ENCODE data around the gene ANGPTL4. TPM values are rescaled to one million over a fixed set of nuclear protein-coding genes. Genes with fewer than 3 reads are reported as not detected.

Gene ANGPTL4
- total RNA-seq, 1 donor from 2014 or later: not detected

DNA sequence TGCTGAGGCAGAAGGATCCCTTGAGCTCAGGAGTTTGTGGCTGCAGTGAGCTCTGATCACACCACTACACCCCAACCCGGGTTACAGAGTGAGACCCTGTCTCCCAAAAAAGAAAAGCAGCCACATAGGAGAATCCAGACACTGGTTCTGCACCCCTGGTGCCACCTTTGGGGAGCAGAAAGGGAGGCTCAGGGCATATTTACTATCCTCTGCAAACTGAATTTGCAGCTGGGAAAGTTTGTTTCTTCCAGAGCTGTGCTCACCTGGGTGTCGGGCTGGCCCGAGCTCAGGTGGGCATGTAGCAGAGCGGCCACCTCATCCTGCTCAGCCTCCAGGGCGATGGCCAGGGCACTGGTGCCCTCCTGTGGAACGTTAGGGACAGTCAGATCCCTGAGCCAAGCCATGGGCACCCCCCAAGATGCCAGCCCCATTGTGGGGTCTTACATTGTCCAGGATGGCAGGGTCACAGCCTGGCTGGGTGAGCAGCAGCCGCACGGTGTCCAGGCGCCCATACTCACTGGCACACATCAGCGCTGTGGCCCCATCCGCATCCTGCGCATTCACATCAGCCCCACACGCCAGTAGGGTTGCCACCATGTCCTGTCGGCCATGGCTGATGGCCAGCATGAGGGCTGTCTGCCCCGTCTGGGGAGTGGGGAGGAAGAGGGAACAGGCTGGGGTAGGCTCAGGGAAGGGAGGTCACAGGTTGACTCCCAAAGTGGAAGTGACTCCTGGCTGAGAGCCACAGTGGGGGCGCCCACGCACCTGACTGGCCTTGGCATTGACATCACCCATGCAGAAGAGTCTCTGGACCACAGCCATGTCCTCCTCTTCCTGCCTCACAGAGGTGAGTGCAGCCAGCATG is 39.5 kb upstream of the ANGPTL4 start:
- Histone ChIP-seq H3K4me3 (no peak overlapping the region), H3K27ac (no peak overlapping the region), H3F3A (ENCODE audit: low read depth) (peaks cover 26% of the 10 kb centered on the region), H2AFZ (replicated peaks) (no peak overlapping the region), H3K27me3 (peaks cover under 1% of the 10 kb centered on the region), H3K79me2 (ENCODE audit: low read depth) (peaks cover 41% of the 10 kb centered on the region), H3K9me3 (ENCODE audit: low read depth) (no peaks in the 10 kb centered on the region), H3K9ac (no peak overlapping the region), H3K36me3 (no peaks in the 10 kb centered on the region), H4K20me1 (ENCODE audit: low read depth) (peaks cover 23% of the 10 kb centered on the region), H3K4me2 (no peak overlapping the region), H3K4me1 (peaks cover 15% of the 10 kb centered on the region)
- H3K4me1 Mint-ChIP-seq: peaks cover 19% of the 10 kb centered on the region
- no peaks in the 10 kb centered on the region for H3K9me3 Mint-ChIP-seq
- no peak for DNase-seq (ENCODE audit: low spot score)
- TF ChIP-seq, protein P1, sequence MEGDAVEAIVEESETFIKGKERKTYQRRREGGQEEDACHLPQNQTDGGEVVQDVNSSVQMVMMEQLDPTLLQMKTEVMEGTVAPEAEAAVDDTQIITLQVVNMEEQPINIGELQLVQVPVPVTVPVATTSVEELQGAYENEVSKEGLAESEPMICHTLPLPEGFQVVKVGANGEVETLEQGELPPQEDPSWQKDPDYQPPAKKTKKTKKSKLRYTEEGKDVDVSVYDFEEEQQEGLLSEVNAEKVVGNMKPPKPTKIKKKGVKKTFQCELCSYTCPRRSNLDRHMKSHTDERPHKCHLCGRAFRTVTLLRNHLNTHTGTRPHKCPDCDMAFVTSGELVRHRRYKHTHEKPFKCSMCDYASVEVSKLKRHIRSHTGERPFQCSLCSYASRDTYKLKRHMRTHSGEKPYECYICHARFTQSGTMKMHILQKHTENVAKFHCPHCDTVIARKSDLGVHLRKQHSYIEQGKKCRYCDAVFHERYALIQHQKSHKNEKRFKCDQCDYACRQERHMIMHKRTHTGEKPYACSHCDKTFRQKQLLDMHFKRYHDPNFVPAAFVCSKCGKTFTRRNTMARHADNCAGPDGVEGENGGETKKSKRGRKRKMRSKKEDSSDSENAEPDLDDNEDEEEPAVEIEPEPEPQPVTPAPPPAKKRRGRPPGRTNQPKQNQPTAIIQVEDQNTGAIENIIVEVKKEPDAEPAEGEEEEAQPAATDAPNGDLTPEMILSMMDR (IDR thresholded peaks at IDR 0.05): peak; percentile 7
- no peak for TF ChIP-seq EZH2phosphoT487 (IDR thresholded peaks at IDR 0.05)
- no peak overlapping the region for H3K4me3 Mint-ChIP-seq
- H3K27me3 Mint-ChIP-seq (ENCODE audit: insufficient read depth, low read depth): peaks cover 10% of the 10 kb centered on the region
- peaks cover 4% of the 10 kb centered on the region for H3K36me3 Mint-ChIP-seq
- no peak overlapping the region for H3K27ac Mint-ChIP-seq

DNA sequence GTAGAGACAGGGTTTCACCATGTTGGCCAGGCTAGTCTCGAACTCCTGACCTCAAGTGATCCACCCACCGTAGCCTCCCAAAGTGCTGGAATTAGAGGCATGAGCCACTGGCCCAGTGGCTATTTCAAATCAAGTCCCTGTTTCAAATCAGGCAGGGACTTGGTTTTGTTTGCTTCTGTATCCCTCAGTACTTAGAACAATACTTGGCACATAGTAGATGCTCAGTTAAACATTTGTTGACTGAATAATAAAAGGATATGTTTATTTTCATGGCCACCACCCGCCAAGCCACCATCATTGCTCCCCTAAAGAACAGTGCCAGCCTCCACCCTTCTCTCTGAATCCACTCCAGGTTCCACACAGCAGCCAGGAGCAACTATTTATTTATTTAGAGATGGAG is 38.5 kb upstream of the ANGPTL4 start:
- H3K9ac ChIP-seq: no peak overlapping the region

DNA sequence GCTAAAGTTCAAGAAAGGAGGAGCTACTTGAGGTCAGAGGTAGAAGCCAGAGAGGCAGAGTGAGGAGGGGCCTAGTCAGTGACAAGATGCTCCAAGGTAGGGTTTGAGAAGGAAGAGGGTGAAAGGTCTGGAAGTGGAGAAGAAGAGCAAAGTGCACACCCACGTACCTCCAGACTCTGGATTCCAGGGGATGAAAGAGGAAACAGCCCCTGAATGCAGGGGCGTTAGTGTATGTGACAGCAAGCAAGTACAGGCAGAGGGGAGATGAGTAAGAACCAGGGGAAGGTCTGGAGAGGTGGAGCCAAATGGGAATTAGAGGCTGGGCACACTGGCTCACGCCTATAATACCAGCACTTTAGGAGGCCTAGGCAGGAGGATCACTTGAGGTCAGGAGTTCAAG is 34.0 kb upstream of the ANGPTL4 start:
- H2AFZ ChIP-seq (replicated peaks): no peak overlapping the region
- peaks cover 48% of the 10 kb centered on the region for H3K27me3 ChIP-seq
- no peak overlapping the region for H3K4me3 ChIP-seq
- peaks cover 4% of the 10 kb centered on the region for H3F3A ChIP-seq (ENCODE audit: low read depth)
- H3K4me1 ChIP-seq: peaks cover 9% of the 10 kb centered on the region
- H3K27ac ChIP-seq: no peak overlapping the region
- Mint-ChIP-seq H3K27me3 (ENCODE audit: insufficient read depth, low read depth) (peaks cover 37% of the 10 kb centered on the region), H3K27ac (no peak overlapping the region), H3K4me3 (no peak overlapping the region), H3K36me3 (no peaks in the 10 kb centered on the region), H3K4me1 (no peaks in the 10 kb centered on the region), H3K9me3 (no peaks in the 10 kb centered on the region)
- no peak overlapping the region for H3K4me2 ChIP-seq
- no peaks in the 10 kb centered on the region for H3K79me2 ChIP-seq (ENCODE audit: low read depth)
- H3K36me3 ChIP-seq: no peaks in the 10 kb centered on the region
- no peak for DNase-seq (ENCODE audit: low spot score)
- peaks cover 16% of the 10 kb centered on the region for H4K20me1 ChIP-seq (ENCODE audit: low read depth)
- no peak overlapping the region for H3K9ac ChIP-seq
- TF ChIP-seq EZH2phosphoT487 (IDR thresholded peaks at IDR 0.05): no peak
- H3K9me3 ChIP-seq (ENCODE audit: low read depth): no peaks in the 10 kb centered on the region

More for the DNA sequence above, 38.5 kb upstream of the ANGPTL4 start:
- Mint-ChIP-seq H3K27me3 (ENCODE audit: insufficient read depth, low read depth) (peaks cover 14% of the 10 kb centered on the region), H3K27ac (no peak overlapping the region), H3K4me3 (no peak overlapping the region), H3K4me1 (peaks cover 11% of the 10 kb centered on the region), H3K9me3 (no peaks in the 10 kb centered on the region), H3K36me3 (peaks cover 4% of the 10 kb centered on the region)
- Histone ChIP-seq H4K20me1 (ENCODE audit: low read depth) (peaks cover 23% of the 10 kb centered on the region), H3K36me3 (no peaks in the 10 kb centered on the region), H2AFZ (replicated peaks) (no peak overlapping the region), H3K27ac (no peak overlapping the region), H3K9me3 (ENCODE audit: low read depth) (no peaks in the 10 kb centered on the region), H3K79me2 (ENCODE audit: low read depth) (peaks cover 30% of the 10 kb centered on the region), H3K4me2 (no peak overlapping the region), H3K4me3 (no peak overlapping the region), H3K27me3 (peaks cover 4% of the 10 kb centered on the region), H3F3A (ENCODE audit: low read depth) (peaks cover 26% of the 10 kb centered on the region), H3K4me1 (peaks cover 9% of the 10 kb centered on the region)
- TF ChIP-seq EZH2 (IDR thresholded peaks at IDR 0.05): no peak
- TF ChIP-seq, protein P1 (IDR thresholded peaks at IDR 0.05): no peak
- no peak for TF ChIP-seq EZH2phosphoT487 (IDR thresholded peaks at IDR 0.05)
- no peak for DNase-seq (ENCODE audit: low spot score)

DNA sequence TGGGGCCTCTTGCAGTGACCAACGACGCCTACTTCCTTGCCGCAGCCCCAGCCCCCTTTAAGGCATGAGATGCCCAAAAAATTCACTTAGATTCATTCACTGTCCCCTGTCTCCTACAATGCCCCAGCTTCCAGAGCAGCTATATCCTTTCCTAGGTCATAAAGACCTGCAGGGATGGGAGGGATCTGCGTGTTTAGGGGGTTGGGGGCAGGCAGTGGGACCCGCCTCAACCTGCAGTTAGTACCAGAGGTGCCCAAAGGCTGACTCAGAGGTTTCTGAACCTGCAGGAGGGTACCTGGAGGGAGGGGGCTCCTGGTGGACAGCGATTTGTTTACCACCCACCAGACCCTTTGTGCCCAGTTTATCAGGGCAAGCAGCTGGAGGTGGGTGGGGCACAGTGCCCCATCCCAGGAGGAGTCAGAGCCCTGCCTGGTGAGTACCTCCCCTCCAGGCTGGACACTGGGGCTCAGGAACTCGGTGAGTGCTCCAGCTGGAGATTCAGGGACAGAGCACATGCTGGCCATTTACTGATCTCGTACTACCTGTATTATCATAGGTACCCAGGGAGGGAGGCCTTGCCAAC is 32.6 kb upstream of the ANGPTL4 start:
- H4K20me1 ChIP-seq (ENCODE audit: low read depth): peaks cover 19% of the 10 kb centered on the region
- TF ChIP-seq, protein P1 (IDR thresholded peaks at IDR 0.05): no peak
- no peak for TF ChIP-seq EZH2 (IDR thresholded peaks at IDR 0.05)
- no peak for TF ChIP-seq EZH2phosphoT487 (IDR thresholded peaks at IDR 0.05)
- no peaks in the 10 kb centered on the region for H3K9me3 ChIP-seq (ENCODE audit: low read depth)
- H3K79me2 ChIP-seq (ENCODE audit: low read depth): no peaks in the 10 kb centered on the region
- DNase-seq (ENCODE audit: low spot score): no peak
- Mint-ChIP-seq H3K36me3 (no peaks in the 10 kb centered on the region), H3K4me3 (no peak overlapping the region), H3K27ac (no peak overlapping the region), H3K27me3 (ENCODE audit: insufficient read depth, low read depth) (peaks cover 42% of the 10 kb centered on the region), H3K4me1 (no peaks in the 10 kb centered on the region), H3K9me3 (no peaks in the 10 kb centered on the region)
- no peak overlapping the region for H3K4me2 ChIP-seq
- H3K4me1 ChIP-seq: peaks cover 9% of the 10 kb centered on the region
- H3F3A ChIP-seq (ENCODE audit: low read depth): peaks cover 10% of the 10 kb centered on the region
- no peak overlapping the region for H3K9ac ChIP-seq
- H3K36me3 ChIP-seq: no peaks in the 10 kb centered on the region
- H3K4me3 ChIP-seq: no peak overlapping the region
- no peak overlapping the region for H2AFZ ChIP-seq (replicated peaks)
- no peak overlapping the region for H3K27ac ChIP-seq
- H3K27me3 ChIP-seq: peaks cover 61% of the 10 kb centered on the region
